SK-N-SH (cell line): Measurements from ENCODE around the gene CNTNAP2. TPM values are rescaled to one million over a fixed set of nuclear protein-coding genes. Genes with fewer than 3 reads are reported as not detected.

Experiments
- CTCF ChIA-PET: fragments of 300-600, 350-600 bp; formaldehyde crosslinking; extraction: SDS; loops from one replicate; lab custom pipeline; 2021; lab: Yijun Ruan, JAX
- POLR2A ChIA-PET: fragments of 350-600 bp; sonication (Branson Sonifier 250); formaldehyde crosslinking; extraction: SDS; loops from one replicate; lab custom pipeline; 2020; ENCODE audit warnings: antibody characterized with exemption, inconsistent platforms; lab: Yijun Ruan, JAX
- DNase-seq: peaks from one replicate; pipeline ENCODE4 v3.0.0; 2012
- H2AFZ ChIP-seq: fragments of 200-600 bp; sonication (generic); 2 replicates; pipeline ENCODE4 v1.8.1; 2016; ENCODE audit warnings: antibody characterized with exemption, mild to moderate bottlenecking, low read depth
- H3F3A ChIP-seq: fragments of 200-600 bp; sonication (generic); replicated peaks from 2 replicates; pipeline ENCODE3; 2016; ENCODE audit warnings: antibody characterized with exemption, mild to moderate bottlenecking; ENCODE audit not compliant: insufficient read depth
- H3K27ac ChIP-seq, 2 experiments: fragments of 200-500 bp in 1 of 2; fragments of 200-600 bp in 1 of 2; sonication (Bioruptor generic) in 1 of 2; sonication (generic), shearing (Covaris generic) in 1 of 2; 2 replicates each; pipeline versions ENCODE4 v1.5.1 to v1.6.1; 2014 to 2016; ENCODE audit warnings: low read depth in 2 of 2, inconsistent platforms in 1 of 2, low read length in 1 of 2, mild to moderate bottlenecking in 1 of 2, mixed read lengths in 1 of 2
- H3K27me3 ChIP-seq: fragments of 200-600 bp; sonication (generic), shearing (Covaris generic); 2 replicates; pipeline ENCODE4 v1.6.1; 2016; ENCODE audit warnings: mixed run types; ENCODE audit not compliant: insufficient read depth
- H3K36me3 ChIP-seq, 2 experiments: fragments of 200-500 bp in 1 of 2; fragments of 200-600 bp in 1 of 2; sonication (Bioruptor generic) in 1 of 2; sonication (generic) in 1 of 2; replicated peaks in 1 of 2; 2 replicates each; pipeline versions ENCODE3 to v1.5.1; 2014 to 2016; ENCODE audit warnings: low read length in 1 of 2, mild to moderate bottlenecking in 1 of 2; ENCODE audit not compliant: insufficient read depth in 2 of 2, control insufficient read depth in 1 of 2
- H3K4me1 ChIP-seq, 2 experiments: fragments of 200-500 bp in 1 of 2; fragments of 200-600 bp in 1 of 2; sonication (Bioruptor generic) in 1 of 2; sonication (generic), shearing (Covaris generic) in 1 of 2; 2 replicates each; pipeline versions ENCODE4 v1.5.1 to v1.6.1; 2014 to 2016; ENCODE audit warnings: low read depth in 1 of 2, low read length in 1 of 2, mixed run types in 1 of 2; ENCODE audit not compliant: insufficient read depth in 2 of 2, control insufficient read depth in 1 of 2
- H3K4me2 ChIP-seq: fragments of 200-600 bp; sonication (generic), shearing (Covaris generic); 2 replicates; pipeline ENCODE4 v1.6.1; 2017; ENCODE audit warnings: mixed run types
- H3K4me3 ChIP-seq, 2 experiments: fragments of 200-500 bp in 1 of 2; fragments of 200-600 bp in 1 of 2; sonication (Bioruptor generic) in 1 of 2; sonication (generic), shearing (Covaris generic) in 1 of 2; 2 replicates each; pipeline versions ENCODE4 v1.5.1 to v1.8.1; 2014 to 2016; ENCODE audit warnings: low read depth in 2 of 2, inconsistent platforms in 1 of 2, low read length in 1 of 2, mild to moderate bottlenecking in 1 of 2, mixed read lengths in 1 of 2, moderate library complexity in 1 of 2
- H3K79me2 ChIP-seq: fragments of 200-600 bp; sonication (generic); 2 replicates; pipeline ENCODE4 v1.8.1; 2017; ENCODE audit warnings: mild to moderate bottlenecking; ENCODE audit not compliant: insufficient read depth
- H3K9ac ChIP-seq: fragments of 200-600 bp; sonication (generic); 2 replicates; pipeline ENCODE4 v1.6.1; 2017; ENCODE audit warnings: mixed run types
- H3K9me2 ChIP-seq: fragments of 200-600 bp; sonication (generic); 2 replicates; pipeline ENCODE4 v1.6.1; 2017; ENCODE audit warnings: mixed run types
- H3K9me3 ChIP-seq: fragments of 200-600 bp; sonication (generic); 2 replicates; pipeline ENCODE4 v1.6.1; 2017; ENCODE audit warnings: mixed run types, mild to moderate bottlenecking, moderate library complexity
- H4K20me1 ChIP-seq: fragments of 200-600 bp; sonication (generic); 2 replicates; pipeline ENCODE4 v1.6.1; 2017; ENCODE audit warnings: mild to moderate bottlenecking, mixed run types; ENCODE audit not compliant: insufficient read depth
- CHD2 ChIP-seq: fragments of 150-350 bp; IDR thresholded peaks from 2 replicates; pipeline ENCODE4 v1.6.1; 2018; ENCODE audit warnings: low read length; ENCODE audit not compliant: partially characterized antibody
- CTCF ChIP-seq: fragments of 200-600 bp; sonication (generic); IDR thresholded peaks from 2 replicates; pipeline ENCODE4 v1.6.1; 2017; ENCODE audit warnings: antibody characterized with exemption, mild to moderate bottlenecking, moderate library complexity
- ELF1 ChIP-seq: IDR thresholded peaks from 2 replicates; pipeline ENCODE4 v1.4.0; 2012
- FOXM1 ChIP-seq: IDR thresholded peaks from 2 replicates; pipeline ENCODE4 v1.4.0; 2012; ENCODE audit warnings: low read depth, mild to moderate bottlenecking
- GATA2 ChIP-seq: sonication (generic); formaldehyde crosslinking; IDR thresholded peaks from 2 replicates; pipeline ENCODE4 v1.5.0; 2020; ENCODE audit warnings: mild to moderate bottlenecking, missing genetic modification reagents
- IRF3 ChIP-seq: fragments of 150-350 bp; IDR thresholded peaks from 2 replicates; pipeline ENCODE4 v1.6.1; 2016; ENCODE audit warnings: mild to moderate bottlenecking, low read depth, low read length
- MXI1 ChIP-seq: IDR thresholded peaks from 2 replicates; pipeline ENCODE4 v1.6.1; 2012; ENCODE audit warnings: mild to moderate bottlenecking, low read depth, low read length, improper control_type of control experiment
- RCOR1 ChIP-seq: fragments of 150-350 bp; IDR thresholded peaks from 2 replicates; pipeline ENCODE4 v1.6.1; 2017; ENCODE audit warnings: antibody characterized with exemption, low read length
- RFX5 ChIP-seq: IDR thresholded peaks from 2 replicates; pipeline ENCODE4 v1.6.1; 2012; ENCODE audit warnings: mild to moderate bottlenecking, improper control_type of control experiment, low read length
- RXRA ChIP-seq: IDR thresholded peaks from 2 replicates; pipeline ENCODE4 v1.4.0; 2012; ENCODE audit warnings: low read depth, mild to moderate bottlenecking, borderline replicate concordance
- TEAD4 ChIP-seq: IDR thresholded peaks from 2 replicates; pipeline ENCODE4 v1.4.0; 2012; ENCODE audit warnings: mild to moderate bottlenecking, borderline replicate concordance; ENCODE audit not compliant: insufficient read depth
- USF1 ChIP-seq: IDR thresholded peaks from 2 replicates; pipeline ENCODE4 v1.4.0; 2012; ENCODE audit warnings: low read depth, borderline replicate concordance
- WGBS: methylation state at CpG from one replicate; pipeline ENCODE4 v1.1.6; 2017; ENCODE audit warnings: low lambda C conversion rate; 5-methylcytosine and 5-hydroxymethylcytosine counted together
- polyA plus RNA-seq, 3 experiments: library from polyadenylated mRNA; depleted of rRNA; stranded (reverse); fragments of >200 nt; gene quantifications; 2 replicates each; pipeline ENCODE4 v1.2.3, GENCODE V29; 2012

CNTNAP2 gene
- polyA plus RNA-seq, 1 of the 3 experiments (the other 2 are of a cell fraction): 3.4 TPM

- TF ChIP-seq USF1: no peak
- TF ChIP-seq TEAD4: no peak
- no peak for TF ChIP-seq FOXM1
- no peak for TF ChIP-seq RXRA
- ChIA-PET CTCF (interaction anchor here (1.2 kb wide), 1 partner anchor 84 kb away, joined by 3 read pairs; no protein-coding TSS in a partner anchor), POLR2A (no interaction called here)
- no peaks in the 10 kb centered on the region for H3K27me3 ChIP-seq
- H2AFZ ChIP-seq: no peak overlapping the region
- H4K20me1 ChIP-seq: no peaks in the 10 kb centered on the region
- no peak overlapping the region for H3K4me3 ChIP-seq
- no peaks in the 10 kb centered on the region for H3K9me2 ChIP-seq
- no peak for DNase-seq
- peaks cover 0 to 4% of the 10 kb centered on the region in 2 experiments; a peak in 1 of 4 replicates for H3K4me1 ChIP-seq
- no peaks in the 10 kb centered on the region for H3F3A ChIP-seq
- H3K9me3 ChIP-seq: no peaks in the 10 kb centered on the region
- no peak overlapping the region for H3K9ac ChIP-seq
- H3K36me3 ChIP-seq: no peaks in the 10 kb centered on the region
- no peak overlapping the region for H3K4me2 ChIP-seq
- no peaks in the 10 kb centered on the region for H3K79me2 ChIP-seq
- WGBS: 49% methylated on average over 3 of the region's 3 CpGs
- no peak overlapping the region for H3K27ac ChIP-seq
These were observed 1794.6 kb downstream of the CNTNAP2 start for GRCh38 chr7:147911201-147911601.

GRCh38 chr7:147912291-147912690, 1795.7 kb downstream of the CNTNAP2 start:
- no peaks in the 10 kb centered on the region for H3K79me2 ChIP-seq
- ChIA-PET POLR2A (no interaction called here), CTCF (interaction anchor here (0.9 to 1.2 kb wide), 3 partner anchors 9 to 480 kb away, joined by 3 read pairs; no protein-coding TSS in a partner anchor)
- no peaks in the 10 kb centered on the region for H3F3A ChIP-seq
- H3K27me3 ChIP-seq: no peaks in the 10 kb centered on the region
- H3K36me3 ChIP-seq: no peaks in the 10 kb centered on the region
- TF ChIP-seq CHD2 (no peak), RFX5 (no peak)
- H3K4me2 ChIP-seq: no peak overlapping the region
- no peak for DNase-seq
- H3K9me3 ChIP-seq: no peaks in the 10 kb centered on the region
- WGBS: 41% methylated on average over 2 of the region's 2 CpGs
- H3K27ac ChIP-seq: no peak overlapping the region
- H2AFZ ChIP-seq: no peak overlapping the region
- no peaks in the 10 kb centered on the region for H3K9me2 ChIP-seq
- peaks cover 0 to 4% of the 10 kb centered on the region in 2 experiments; a peak in 1 of 4 replicates for H3K4me1 ChIP-seq
- H4K20me1 ChIP-seq: no peaks in the 10 kb centered on the region
- no peak overlapping the region for H3K9ac ChIP-seq
- H3K4me3 ChIP-seq: no peak overlapping the region

- 76% methylated on average over 2 of the region's 2 CpGs for WGBS
- no peak overlapping the region for H3K9ac ChIP-seq
- DNase-seq: no peak
- H3K27me3 ChIP-seq: no peaks in the 10 kb centered on the region
- H3K9me3 ChIP-seq: no peaks in the 10 kb centered on the region
- H3K4me2 ChIP-seq: no peak overlapping the region
- H4K20me1 ChIP-seq: no peaks in the 10 kb centered on the region
- H3F3A ChIP-seq: no peaks in the 10 kb centered on the region
- peaks cover 0 to 4% of the 10 kb centered on the region in 2 experiments; a peak in 1 of 4 replicates for H3K4me1 ChIP-seq
- H3K4me3 ChIP-seq: no peak overlapping the region
- H3K27ac ChIP-seq: no peak overlapping the region
- H3K9me2 ChIP-seq: no peaks in the 10 kb centered on the region
- ChIA-PET POLR2A (no interaction called here), CTCF (interaction anchor here (0.9 to 1.2 kb wide), 3 partner anchors 8 to 481 kb away, joined by 3 read pairs; no protein-coding TSS in a partner anchor)
- no peaks in the 10 kb centered on the region for H3K36me3 ChIP-seq
- H2AFZ ChIP-seq: no peak overlapping the region
- H3K79me2 ChIP-seq: no peaks in the 10 kb centered on the region
- TF ChIP-seq RXRA (no peak), GATA2 (no peak), ELF1 (no peak), IRF3 (no peak), MXI1 (no peak), RCOR1 (no peak), CHD2 (no peak), CTCF (no peak), RFX5 (no peak)
These were observed 1796.5 kb downstream of the CNTNAP2 start for GRCh38 chr7:147912946-147913638.
